GM12891 (cell line): ENCODE measurements around the gene SLC19A1.
"Not testable (repeated sequence)": the region's sequence is repeated elsewhere in the genome, so short reads cannot be mapped to it uniquely, and the experiment has no call there.

Experiments
- DNase-seq: peaks from one replicate; pipeline ENCODE4 v3.0.0; 2011; ENCODE audit warnings: low spot score; ENCODE audit not compliant: insufficient read length
- FAIRE-seq: peaks from 2 replicates; lab custom pipeline; 2011; peaks lifted over from hg19 to GRCh38; lab: Jason Lieb, UNC
- PAX5 ChIP-seq: IDR thresholded peaks from 2 replicates; pipeline ENCODE4 v1.6.1; 2011; ENCODE audit warnings: low read length, moderate library complexity, mild to moderate bottlenecking; ENCODE audit not compliant: insufficient read depth, severe bottlenecking
- POLR2A ChIP-seq: IDR thresholded peaks from 2 replicates; pipeline ENCODE4 v1.6.1; 2011; ENCODE audit warnings: low read depth, low read length, control low read depth
- POLR2AphosphoS5 ChIP-seq: IDR thresholded peaks from 2 replicates; pipeline ENCODE4 v1.6.1; 2011; ENCODE audit warnings: low read depth, low read length, control low read depth
- POU2F2 ChIP-seq: IDR thresholded peaks from 2 replicates; pipeline ENCODE4 v1.6.1; 2011; ENCODE audit warnings: low read depth, mild to moderate bottlenecking, control low read depth, low read length, moderate library complexity
- SPI1 ChIP-seq: IDR thresholded peaks from 2 replicates; pipeline ENCODE4 v1.6.1; 2011; ENCODE audit warnings: low read depth, low read length, control low read depth
- TAF1 ChIP-seq: IDR thresholded peaks from 2 replicates; pipeline ENCODE4 v1.6.1; 2011; ENCODE audit warnings: low read depth, low read length, control low read depth

The SLC19A1 gene

GRCh38 chr21:45533846-45534635 is 8.2 kb downstream of the SLC19A1 start:
- FAIRE-seq (no peak), DNase-seq (no peak)

DNA sequence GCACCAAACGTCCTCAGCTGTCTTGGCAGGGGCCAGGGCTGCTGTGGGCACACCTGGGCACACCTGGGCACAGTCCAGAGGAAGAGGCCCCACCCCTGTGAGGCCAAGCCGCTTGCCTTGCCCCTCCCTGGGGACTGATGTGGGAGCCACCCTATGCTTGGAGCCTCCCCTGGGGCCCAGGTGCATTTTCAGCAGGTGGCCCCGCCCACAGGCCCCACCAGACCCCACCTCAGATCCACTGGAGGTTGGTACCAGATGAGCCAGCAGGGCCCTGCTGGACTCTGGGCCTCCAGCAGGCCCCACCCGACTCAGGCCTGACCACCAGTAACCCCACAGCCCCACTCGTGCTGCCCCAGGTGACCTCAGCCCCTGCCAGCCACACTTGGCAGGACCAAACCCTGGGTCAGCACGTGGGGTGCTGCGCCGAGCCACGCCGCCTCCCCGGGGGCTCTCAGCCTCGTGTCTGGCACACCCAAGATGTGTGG is 8.8 kb downstream of the SLC19A1 start:
- DNase-seq = no peak
- no peak for TF ChIP-seq POU2F2
- TF ChIP-seq TAF1 = no peak
- TF ChIP-seq POLR2A = no peak
- no peak for TF ChIP-seq SPI1
- TF ChIP-seq PAX5 = no peak
- no peak for TF ChIP-seq POLR2AphosphoS5
- FAIRE-seq = no peak

More at GRCh38 chr21:45533846-45534635, 8.2 kb downstream of the SLC19A1 start:
- TF ChIP-seq TAF1 (no peak), SPI1 (no peak), POU2F2 (no peak), PAX5 (no peak), POLR2AphosphoS5 (no peak), POLR2A (no peak)

GRCh38 chr21:45532826-45533360 is 9.3 kb downstream of the SLC19A1 start:
- DNase-seq (no peak), FAIRE-seq (no peak)
- TF ChIP-seq PAX5 (no peak), TAF1 (no peak), POLR2A (no peak), POLR2AphosphoS5 (no peak), SPI1 (no peak), POU2F2 (no peak)

DNA sequence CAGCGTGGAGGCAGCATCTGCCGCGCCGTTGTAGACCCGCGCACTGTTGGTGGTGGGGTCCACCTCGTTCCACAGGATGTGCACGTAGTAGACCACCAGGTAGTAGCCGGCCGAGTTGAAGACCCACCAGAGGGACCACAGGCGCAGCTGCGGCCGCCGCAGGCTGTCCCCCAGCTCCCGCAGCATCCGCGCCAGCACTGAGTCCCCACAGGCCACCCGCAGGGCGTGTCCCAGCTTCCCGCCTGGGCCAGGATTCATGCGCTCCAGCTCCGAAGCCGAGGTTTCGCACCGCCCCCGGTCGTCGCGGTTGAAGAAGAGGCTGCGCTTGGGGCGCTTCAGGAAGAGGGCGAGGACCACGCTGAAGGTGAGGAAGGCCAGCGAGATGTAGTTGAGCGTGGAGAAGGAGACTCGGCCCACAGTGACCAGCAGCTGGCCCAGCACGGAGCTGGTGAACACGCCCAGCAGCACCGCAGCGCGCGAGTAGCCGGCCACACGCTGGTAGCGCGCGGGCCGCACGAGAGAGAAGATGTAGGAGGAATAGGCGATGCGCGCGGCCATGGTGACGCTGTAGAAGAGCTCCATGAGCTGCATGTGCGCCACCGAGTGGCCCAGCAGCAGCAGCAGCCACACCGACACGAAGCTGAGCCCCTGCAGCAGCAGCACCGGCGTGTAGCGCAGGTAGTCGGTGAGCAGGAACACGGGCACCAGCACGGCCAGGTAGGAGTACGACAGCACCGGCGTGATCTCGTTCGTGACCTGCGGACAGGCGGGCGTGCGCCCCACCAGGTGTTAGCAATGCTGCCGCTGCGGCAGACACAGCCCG is 10.6 kb downstream of the SLC19A1 start:
- TF ChIP-seq POLR2AphosphoS5 = no peak
- TF ChIP-seq POU2F2 = no peak
- no peak for TF ChIP-seq TAF1
- TF ChIP-seq PAX5 = no peak
- no peak for TF ChIP-seq POLR2A
- no peak for FAIRE-seq
- no peak for DNase-seq

DNA sequence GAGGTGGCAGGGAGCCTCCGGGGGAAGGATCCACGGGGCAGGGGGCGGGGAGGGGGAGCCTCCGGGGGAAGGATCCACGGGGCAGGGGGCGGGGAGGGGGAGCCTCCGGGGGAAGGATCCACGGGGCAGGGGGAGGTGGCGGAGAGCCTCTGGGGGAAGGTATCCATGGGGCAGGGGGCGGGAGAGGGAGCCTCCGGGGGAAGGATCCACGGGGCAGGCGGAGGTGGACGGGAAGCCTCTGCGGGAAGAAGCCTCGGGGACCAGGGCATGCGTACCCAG is 11.2 kb downstream of the SLC19A1 start:
- FAIRE-seq, DNase-seq: not testable (repeated sequence)

DNA sequence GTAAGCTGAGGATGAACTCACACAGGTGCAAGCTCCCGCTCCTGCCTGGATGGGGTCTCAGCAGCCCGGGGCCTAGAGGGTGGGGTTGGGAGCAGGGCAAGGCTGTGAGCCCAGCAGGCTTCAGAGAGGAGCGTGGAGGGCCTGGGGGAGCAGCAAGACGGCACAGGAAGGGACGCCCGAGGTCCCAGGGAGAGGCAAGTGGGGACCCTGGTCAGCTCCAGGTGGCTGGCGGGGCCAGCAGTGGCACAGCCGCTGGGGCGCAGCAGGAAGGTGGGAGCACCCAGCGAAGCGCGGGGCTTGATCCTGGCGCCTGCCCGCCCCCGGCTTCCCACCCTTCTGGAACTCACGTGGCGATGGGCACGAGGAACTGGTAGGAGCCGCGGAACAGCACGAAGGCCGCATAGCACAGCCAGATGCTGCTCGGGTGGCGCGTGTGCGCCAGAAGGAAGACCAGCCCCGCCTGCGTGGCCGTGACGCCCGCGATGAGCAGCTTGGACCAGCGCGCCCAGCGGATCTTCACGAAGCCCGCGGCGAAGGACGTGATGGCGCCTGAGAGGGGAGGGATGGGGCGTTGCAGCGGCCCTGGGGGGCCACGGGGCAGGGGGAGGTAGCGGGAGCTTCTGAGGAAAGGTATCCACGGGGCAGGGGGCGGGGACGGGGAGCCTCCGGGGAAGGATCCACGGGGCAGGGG is 11.7 kb downstream of the SLC19A1 start:
- DNase-seq (no peak), FAIRE-seq (no peak)
- TF ChIP-seq POU2F2 (no peak), TAF1 (no peak), SPI1 (no peak), PAX5 (no peak), POLR2AphosphoS5 (no peak), POLR2A (no peak)

- FAIRE-seq = peak; percentile 95
- no peak for DNase-seq
- TF ChIP-seq TAF1 = no peak
- TF ChIP-seq PAX5 = no peak
- TF ChIP-seq POU2F2 = no peak
- TF ChIP-seq SPI1 = no peak
- no peak for TF ChIP-seq POLR2A
- TF ChIP-seq POLR2AphosphoS5 = no peak
Measured at GRCh38 chr21:45529785-45530422, 12.3 kb downstream of the SLC19A1 start.

DNA sequence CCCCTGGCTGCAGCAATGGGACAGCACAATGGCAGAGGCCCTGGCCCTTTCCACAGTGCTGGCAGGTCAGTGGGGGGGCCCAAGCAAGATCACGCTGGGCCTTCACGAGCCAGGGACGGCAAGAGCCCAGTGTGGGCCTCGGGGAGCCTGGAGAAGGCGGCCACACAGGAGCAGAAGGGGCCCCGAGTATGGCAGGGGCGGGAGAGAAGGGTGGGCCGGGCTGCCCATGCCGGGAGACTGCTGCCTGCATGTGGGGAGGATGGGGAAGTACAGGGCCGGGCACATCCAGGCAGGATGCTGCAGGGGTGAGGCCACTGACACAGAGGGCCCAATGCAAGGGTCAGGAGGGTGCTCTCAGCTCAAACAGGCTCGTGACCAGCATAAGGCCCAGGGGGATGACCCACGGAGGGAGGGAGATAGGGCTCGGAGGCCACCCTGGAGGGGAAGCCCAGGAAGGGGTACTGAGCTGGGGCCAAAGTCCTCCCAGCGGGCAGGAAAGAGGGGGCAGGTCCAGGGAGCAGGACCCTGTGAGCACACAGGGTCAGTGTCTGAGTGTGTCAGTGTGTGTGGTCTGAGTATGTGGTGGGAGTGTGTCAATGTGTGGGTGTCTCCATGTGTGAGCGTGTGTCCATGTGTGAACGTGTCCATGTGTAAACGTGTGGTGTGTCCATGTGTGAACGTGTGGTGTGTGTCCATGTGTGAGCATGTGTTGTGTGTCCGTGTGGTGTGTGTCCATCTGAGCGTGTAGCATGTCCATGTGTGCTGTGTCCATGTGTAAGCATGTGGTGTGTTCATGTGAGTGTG is 13.1 kb downstream of the SLC19A1 start:
- DNase-seq (no peak), FAIRE-seq (no peak)
- no peak for TF ChIP-seq POLR2A
